WTC11 (cell line): Measurements from ENCODE around the gene ZNF672. TPM values are rescaled to one million over a fixed set of nuclear protein-coding genes. Genes with fewer than 3 reads are reported as not detected.

Experiments
- ATAC-seq: fragments of 200-7000 bp; cut with Tn5 transposase; 2 replicates; pipeline ENCODE4 v1.10.0; 2021; ENCODE audit warnings: mild to moderate bottlenecking, moderate library complexity
- CTCF ChIA-PET: fragments of 300-600 bp; sonication (Branson Sonifier 250); formaldehyde crosslinking; loops from one replicate; lab custom pipeline; 2021; ENCODE audit warnings: antibody characterized with exemption; lab: Charles Lee
- POLR2A ChIA-PET: fragments of 350-600 bp; sonication (Branson Sonifier 250); formaldehyde crosslinking; loops from one replicate; lab custom pipeline; 2021; ENCODE audit warnings: antibody characterized with exemption; lab: Charles Lee
- DNase-seq: peaks from one replicate; pipeline ENCODE4 v3.0.0; 2021; ENCODE audit warnings: low spot score
- H3K27ac Mint-ChIP-seq: 2 replicates; pipeline ENCODE4 v1.8.0; 2021; ENCODE audit warnings: mixed read lengths
- H3K27me3 Mint-ChIP-seq: 2 replicates; pipeline ENCODE4 v1.8.0; 2021; ENCODE audit warnings: low read depth, mild to moderate bottlenecking, moderate library complexity, mixed read lengths
- H3K36me3 Mint-ChIP-seq: 2 replicates; pipeline ENCODE4 v1.8.0; 2021; ENCODE audit warnings: mixed read lengths
- H3K4me1 Mint-ChIP-seq: 2 replicates; pipeline ENCODE4 v1.8.0; 2022; ENCODE audit warnings: mixed read lengths
- H3K4me3 Mint-ChIP-seq: 2 replicates; pipeline ENCODE4 v1.8.0; 2021; ENCODE audit warnings: mild to moderate bottlenecking, moderate library complexity, mixed read lengths
- H3K9me3 Mint-ChIP-seq: 2 replicates; pipeline ENCODE4 v1.8.0; 2021; ENCODE audit warnings: mixed read lengths
- ELF4 ChIP-seq: sonication (generic); formaldehyde crosslinking; IDR thresholded peaks from 2 replicates; pipeline ENCODE4 v1.8.1; 2022; ENCODE audit warnings: low read depth, mild to moderate bottlenecking, moderate library complexity, missing genetic modification reagents
- ESRRA ChIP-seq: sonication (generic); formaldehyde crosslinking; IDR thresholded peaks from 2 replicates; pipeline ENCODE4 v1.8.1; 2022; ENCODE audit warnings: mild to moderate bottlenecking, missing genetic modification reagents, borderline replicate concordance
- FOXP4 ChIP-seq: sonication (generic); formaldehyde crosslinking; IDR thresholded peaks from 2 replicates; pipeline ENCODE4 v1.8.0; 2022; ENCODE audit warnings: mild to moderate bottlenecking, missing genetic modification reagents
- GRHL2 ChIP-seq: fragments of 250-450 bp; sonication (Bioruptor Pico); IDR thresholded peaks from 2 replicates; pipeline ENCODE4 v1.8.0; 2022; ENCODE audit warnings: mild to moderate bottlenecking, moderate library complexity; ENCODE audit not compliant: insufficient replicate concordance, severe bottlenecking
- NFE2L1 ChIP-seq: sonication (generic); formaldehyde crosslinking; IDR thresholded peaks from 2 replicates; pipeline ENCODE4 v1.8.1; 2023; ENCODE audit warnings: missing genetic modification reagents
- NR3C1 ChIP-seq: sonication (generic); formaldehyde crosslinking; conservative IDR thresholded peaks from 2 replicates; pipeline ENCODE4 v1.8.1; 2023; ENCODE audit warnings: low read depth, mild to moderate bottlenecking, missing genetic modification reagents
- PRDM15 ChIP-seq: sonication (generic); formaldehyde crosslinking; IDR thresholded peaks from 2 replicates; pipeline ENCODE4 v1.8.0; 2022; ENCODE audit warnings: missing genetic modification reagents
- SMAD4 ChIP-seq: sonication (generic); formaldehyde crosslinking; IDR thresholded peaks from 2 replicates; pipeline ENCODE4 v1.8.0; 2022; ENCODE audit warnings: mild to moderate bottlenecking, missing genetic modification reagents
- ZMAT4 ChIP-seq: fragments of 250-450 bp; sonication (Bioruptor Pico); IDR thresholded peaks from 2 replicates; pipeline ENCODE4 v1.9.0; 2021; ENCODE audit warnings: mild to moderate bottlenecking
- ZNF671 ChIP-seq: fragments of 250-450 bp; sonication (Bioruptor Pico); IDR thresholded peaks from 2 replicates; pipeline ENCODE4 v1.8.0; 2021; ENCODE audit warnings: mild to moderate bottlenecking
- ZSCAN18 ChIP-seq: fragments of 250-450 bp; sonication (Bioruptor Pico); IDR thresholded peaks from 2 replicates; pipeline ENCODE4 v2.1.2; 2022; ENCODE audit warnings: mild to moderate bottlenecking, moderate library complexity
- total RNA-seq: library from RNA; stranded (reverse); gene quantifications from 3 replicates; pipeline ENCODE4 v1.2.3, GENCODE V29; 2021

ZNF672 gene
- total RNA-seq, 1 experiment from 2014 or later: 37.9 TPM

GRCh38 chr1:248824701-248825100 is 13.3 kb upstream of the ZNF672 start (continued):
- TF ChIP-seq ZNF671 (no peak), ESRRA (CRISPR knock-in tag) (no peak), PRDM15 (CRISPR knock-in tag) (no peak), SMAD4 (CRISPR knock-in tag) (no peak)

GRCh38 chr1:248825136-248825535 is 12.9 kb upstream of the ZNF672 start:
- Mint-ChIP-seq H3K27me3 (no peaks in the 10 kb centered on the region; the same call in 1 of the 2 replicates), H3K4me3 (peak overlapping the region; percentile 99), H3K9me3 (no peaks in the 10 kb centered on the region), H3K27ac (peak overlapping the region; percentile 100; the same call in 1 of the 2 replicates), H3K4me1 (peaks cover 16% of the 10 kb centered on the region), H3K36me3 (peaks cover 26% of the 10 kb centered on the region; the same call in 1 of the 2 replicates)
- TF ChIP-seq NR3C1 (CRISPR knock-in tag): no peak
- ChIA-PET CTCF (interaction anchor here (0.6 to 5.2 kb wide), 7 partner anchors 11 to 99 kb away, joined by 3 to 53 read pairs (median 9); partner anchors contain the start of genes PGBD2 and ZNF672), POLR2A (interaction anchor here (0.6 to 2.9 kb wide), 4 partner anchors 13 to 983 kb away, joined by 3 to 35 read pairs (median 8); partner anchors contain the start of genes OR11L1 and ZNF672)
- no peak for DNase-seq
- ATAC-seq: no peak

GRCh38 chr1:248825573-248825908 is 12.5 kb upstream of the ZNF672 start:
- Mint-ChIP-seq H3K4me3 (peak overlapping the region; percentile 99), H3K36me3 (peaks cover 23% of the 10 kb centered on the region; the same call in 1 of the 2 replicates)

More at GRCh38 chr1:248825573-248825908, 12.5 kb upstream of the ZNF672 start:
- ATAC-seq (peak; percentile 31), DNase-seq (no peak)
- H3K27me3 Mint-ChIP-seq: no peaks in the 10 kb centered on the region; the same call in 1 of the 2 replicates
- H3K4me1 Mint-ChIP-seq: peaks cover 16% of the 10 kb centered on the region
- no peak for TF ChIP-seq GRHL2
- TF ChIP-seq NFE2L1 (CRISPR knock-in tag): no peak
- TF ChIP-seq ZMAT4: no peak
- no peak for TF ChIP-seq ELF4
- TF ChIP-seq NR3C1 (CRISPR knock-in tag): no peak
- no peak for TF ChIP-seq ZSCAN18 (CRISPR knock-in tag)
- 0 out of 2 replicates have a peak, but pooled peaks have one; percentile 37 for TF ChIP-seq FOXP4 (CRISPR knock-in tag)
- H3K27ac Mint-ChIP-seq: peak overlapping the region; percentile 100
- ChIA-PET CTCF (interaction anchor here (0.6 to 5.2 kb wide), 11 partner anchors 11 to 99 kb away, joined by 3 to 53 read pairs (median 7); partner anchors contain the start of genes PGBD2, ZNF672 and ZNF692), POLR2A (interaction anchor here (0.6 to 2.9 kb wide), 5 partner anchors 13 to 984 kb away, joined by 3 to 35 read pairs (median 8); partner anchors contain the start of genes OR11L1 and ZNF672)
- H3K9me3 Mint-ChIP-seq: no peaks in the 10 kb centered on the region
